Psoas muscle (tissue), 8 donors: Measurements from ENCODE around the gene CCL22. TPM values are rescaled to one million over a fixed set of nuclear protein-coding genes. Genes with fewer than 3 reads are reported as not detected.

Source experiments
- ATAC-seq, 4 donors: fragments of 200-7000 bp; cut with Tn5 transposase; one replicate each; pipeline ENCODE4 v1.9.1; 2020; ENCODE audit warnings: moderate library complexity in 3 of 4, mild to moderate bottlenecking in 2 of 4
- DNase-seq, 2 donors: peaks; one replicate each; pipeline ENCODE4 v3.0.0-alpha.2; 2020
- H3K27ac ChIP-seq: fragments of 200-600 bp; one replicate; pipeline ENCODE4 v1.8.0; 2022
- H3K27me3 ChIP-seq, 3 donors: fragments of 200-600 bp in 1 of 3; one replicate each; pipeline versions ENCODE4 v1.6.1 to v1.8.0; 2013 to 2022; ENCODE audit warnings: low read length in 2 of 3, mild to moderate bottlenecking in 2 of 3, moderate library complexity in 1 of 3; ENCODE audit not compliant: insufficient read depth in 3 of 3
- H3K36me3 ChIP-seq, 2 donors: fragments of 200-600 bp in 1 of 2; one replicate each; pipeline versions ENCODE4 v1.6.1 to v1.8.0; 2013 to 2022; ENCODE audit warnings: low read depth in 1 of 2, mild to moderate bottlenecking in 1 of 2, moderate library complexity in 1 of 2; ENCODE audit not compliant: insufficient read depth in 1 of 2
- H3K4me1 ChIP-seq: fragments of 200-600 bp; one replicate; pipeline ENCODE4 v1.8.0; 2022
- H3K4me3 ChIP-seq: fragments of 200-600 bp; one replicate; pipeline ENCODE4 v1.8.0; 2022; ENCODE audit warnings: mild to moderate bottlenecking
- H3K9me3 ChIP-seq: fragments of 200-600 bp; one replicate; pipeline ENCODE4 v1.8.0; 2022
- WGBS, 3 donors: extraction: QIAGEN DNeasy Blood & Tissue Kit; methylation state at CpG; one replicate each; pipeline versions ENCODE4 v1.1.6 to v1.1.7; 2013; 5-methylcytosine and 5-hydroxymethylcytosine counted together
- intact Hi-C, 2 donors: fragments of 100-400 bp; cut with DNase I; formaldehyde crosslinking; loops; one replicate each; pipeline versions ENCODE4 v1.11.0 to v1.14.2; 2022
- polyA plus RNA-seq, 3 donors: library from polyadenylated mRNA; stranded (reverse); fragments of 200-250 nt; gene quantifications; one replicate each; pipeline ENCODE4 v1.2.3, GENCODE V29; 2013
- total RNA-seq, 4 donors: library from RNA; stranded (reverse); fragmentation: NEBNext Ultra II Directional in 2 of 4; extraction: Animal tissue kit (Norgen Biotek cat#: 25700) in 2 of 4; gene quantifications; one replicate each; pipeline versions ENCODE4 v1.2.1 to v1.2.4, GENCODE V29; 2021 to 2023
- TF ChIP-seq, protein P1 (sequence below): fragments of 200-600 bp; IDR thresholded peaks from one replicate; pipeline ENCODE4 v1.8.0; 2022; ENCODE audit warnings: antibody characterized with exemption
- donor health status: healthy with polysubstance abuse.
- donor health status: DM: no; HTN: no; CAD: no; lungs with moderate emphysema.
- donor health status: Bipolar disorder and iron deficiency.
- donor health status: healthy.
- donor health status: DM: yes; HTN: yes; CAD: no.
- donor health status: DM: no; HTN: no; CAD: no.
- donor health status: DM: no; HTN: no; CAD: no.
- donor health status: DM: yes; HTN: yes; CAD: no.

CCL22 gene
- total and polyA plus RNA-seq, 7 donors: 0.04 to 0.12 TPM; not detected in 5

GRCh38 chr16:57356547-57356946, 2.0 kb upstream of the CCL22 start:
- Histone ChIP-seq H3K36me3 (no peaks in the 10 kb centered on the region), H3K4me1 (no peaks in the 10 kb centered on the region), H3K27ac (no peak overlapping the region), H3K27me3 (no peaks in the 10 kb centered on the region), H3K4me3 (no peak overlapping the region), H3K9me3 (no peaks in the 10 kb centered on the region)
- ATAC-seq (no peak), DNase-seq (no peak)
- 82 to 100% (median 93%) methylated on average over 4 of the region's 4 CpGs for WGBS, 3 donors
- intact Hi-C loops: no loop called here
- TF ChIP-seq, protein P1, sequence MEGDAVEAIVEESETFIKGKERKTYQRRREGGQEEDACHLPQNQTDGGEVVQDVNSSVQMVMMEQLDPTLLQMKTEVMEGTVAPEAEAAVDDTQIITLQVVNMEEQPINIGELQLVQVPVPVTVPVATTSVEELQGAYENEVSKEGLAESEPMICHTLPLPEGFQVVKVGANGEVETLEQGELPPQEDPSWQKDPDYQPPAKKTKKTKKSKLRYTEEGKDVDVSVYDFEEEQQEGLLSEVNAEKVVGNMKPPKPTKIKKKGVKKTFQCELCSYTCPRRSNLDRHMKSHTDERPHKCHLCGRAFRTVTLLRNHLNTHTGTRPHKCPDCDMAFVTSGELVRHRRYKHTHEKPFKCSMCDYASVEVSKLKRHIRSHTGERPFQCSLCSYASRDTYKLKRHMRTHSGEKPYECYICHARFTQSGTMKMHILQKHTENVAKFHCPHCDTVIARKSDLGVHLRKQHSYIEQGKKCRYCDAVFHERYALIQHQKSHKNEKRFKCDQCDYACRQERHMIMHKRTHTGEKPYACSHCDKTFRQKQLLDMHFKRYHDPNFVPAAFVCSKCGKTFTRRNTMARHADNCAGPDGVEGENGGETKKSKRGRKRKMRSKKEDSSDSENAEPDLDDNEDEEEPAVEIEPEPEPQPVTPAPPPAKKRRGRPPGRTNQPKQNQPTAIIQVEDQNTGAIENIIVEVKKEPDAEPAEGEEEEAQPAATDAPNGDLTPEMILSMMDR: no peak

GRCh38 chr16:57357330-57358085, 1.1 kb upstream of the CCL22 start:
- intact Hi-C loops: no loop called here
- no peaks in the 10 kb centered on the region for H3K9me3 ChIP-seq
- H3K4me3 ChIP-seq: no peak overlapping the region
- TF ChIP-seq, protein P1: no peak
- DNase-seq (no peak), ATAC-seq (no peak)
- no peaks in the 10 kb centered on the region for H3K4me1 ChIP-seq
- no peak overlapping the region for H3K27ac ChIP-seq
- no peaks in the 10 kb centered on the region for H3K36me3 ChIP-seq
- 82 to 88% (median 88%) methylated on average over 9 of the region's 9 CpGs for WGBS, 3 donors
- no peaks in the 10 kb centered on the region for H3K27me3 ChIP-seq

DNA sequence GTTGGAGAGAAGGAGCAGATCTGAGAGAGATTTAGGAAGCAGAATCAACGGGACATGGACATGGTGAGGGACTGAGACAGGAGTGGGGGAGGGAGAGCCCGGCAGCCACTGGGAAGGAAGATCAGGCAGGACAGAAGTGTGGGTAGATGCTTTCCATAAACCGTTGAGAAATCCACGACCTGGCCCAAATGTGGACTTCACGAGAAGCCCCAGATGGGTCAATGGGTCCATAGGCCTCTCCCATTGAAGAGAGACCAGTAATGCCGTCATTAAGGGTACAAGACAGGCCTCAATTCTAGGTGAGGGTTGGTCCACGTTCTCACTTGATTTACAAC, 530 bp upstream of the CCL22 start:
- Histone ChIP-seq H3K4me3 (no peak overlapping the region), H3K4me1 (no peaks in the 10 kb centered on the region), H3K36me3 (no peaks in the 10 kb centered on the region), H3K27me3 (no peaks in the 10 kb centered on the region), H3K9me3 (no peaks in the 10 kb centered on the region), H3K27ac (no peak overlapping the region)
- TF ChIP-seq, protein P1: no peak
- no peak for DNase-seq
- intact Hi-C loops: no loop called here
- 78 to 84% (median 81%) methylated on average over 7 of the region's 7 CpGs for WGBS, 3 donors
- no peak for ATAC-seq

DNA sequence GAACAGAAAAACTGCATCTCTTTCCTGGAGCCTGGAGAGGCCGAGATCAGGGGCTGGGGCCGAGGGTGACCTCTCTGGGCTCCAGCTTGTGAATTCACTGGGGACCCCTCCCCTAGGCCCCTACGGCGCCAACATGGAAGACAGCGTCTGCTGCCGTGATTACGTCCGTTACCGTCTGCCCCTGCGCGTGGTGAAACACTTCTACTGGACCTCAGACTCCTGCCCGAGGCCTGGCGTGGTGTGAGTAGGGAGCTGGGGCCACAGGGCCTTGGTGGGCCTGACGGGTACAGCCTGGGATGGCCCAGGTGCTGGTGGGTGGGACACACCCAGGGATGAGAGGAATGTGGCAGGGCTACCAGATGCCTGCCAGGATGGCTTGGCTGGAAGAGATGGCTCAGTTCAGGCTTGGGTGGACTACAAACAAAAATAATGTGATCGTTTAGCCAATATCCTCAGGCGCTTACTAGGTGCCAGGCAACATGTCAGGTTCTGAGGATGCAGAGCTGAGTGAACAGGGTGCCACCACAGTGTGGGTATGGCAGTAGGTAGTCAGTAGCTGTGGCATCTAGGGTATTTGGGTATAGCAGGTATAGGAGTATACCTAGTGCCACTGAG, 1.8 kb downstream of the CCL22 start:
- Histone ChIP-seq H3K27me3 (no peaks in the 10 kb centered on the region), H3K27ac (no peak overlapping the region), H3K4me3 (no peak overlapping the region), H3K36me3 (no peaks in the 10 kb centered on the region), H3K9me3 (no peaks in the 10 kb centered on the region), H3K4me1 (no peaks in the 10 kb centered on the region)
- DNase-seq: no peak
- intact Hi-C loops: no loop called here
- TF ChIP-seq, protein P1: no peak
- 90 to 96% (median 92%) methylated on average over 16 of the region's 16 CpGs for WGBS, 3 donors
- ATAC-seq: no peak
